Ovary (tissue), 3 donors: ENCODE measurements around the gene CCR9.

Experiments
- EP300 ChIP-seq: sonication (generic); formaldehyde crosslinking; IDR thresholded peaks from one replicate; pipeline ENCODE4 v1.6.1; 2017; ENCODE audit warnings: antibody characterized with exemption
- POLR2A ChIP-seq: fragments of 450-650 bp; IDR thresholded peaks from one replicate; pipeline ENCODE4 v1.6.1; 2017; ENCODE audit warnings: antibody characterized with exemption, mild to moderate bottlenecking, moderate library complexity
- TF ChIP-seq, protein P1 (sequence below), 3 donors: fragments of 450-650 bp in 2 of 3; fragments of 200-600 bp in 1 of 3; IDR thresholded peaks; one replicate each; pipeline versions ENCODE4 v1.5.1 to v1.8.0; 2016 to 2022; ENCODE audit warnings: antibody characterized with exemption in 3 of 3, mild to moderate bottlenecking in 1 of 3
- donor health status: DM: no; HTN: no; CAD: no.

GRCh38 chr3:45931496-45931895, 45.2 kb downstream of the CCR9 start:
- TF ChIP-seq, protein P1, sequence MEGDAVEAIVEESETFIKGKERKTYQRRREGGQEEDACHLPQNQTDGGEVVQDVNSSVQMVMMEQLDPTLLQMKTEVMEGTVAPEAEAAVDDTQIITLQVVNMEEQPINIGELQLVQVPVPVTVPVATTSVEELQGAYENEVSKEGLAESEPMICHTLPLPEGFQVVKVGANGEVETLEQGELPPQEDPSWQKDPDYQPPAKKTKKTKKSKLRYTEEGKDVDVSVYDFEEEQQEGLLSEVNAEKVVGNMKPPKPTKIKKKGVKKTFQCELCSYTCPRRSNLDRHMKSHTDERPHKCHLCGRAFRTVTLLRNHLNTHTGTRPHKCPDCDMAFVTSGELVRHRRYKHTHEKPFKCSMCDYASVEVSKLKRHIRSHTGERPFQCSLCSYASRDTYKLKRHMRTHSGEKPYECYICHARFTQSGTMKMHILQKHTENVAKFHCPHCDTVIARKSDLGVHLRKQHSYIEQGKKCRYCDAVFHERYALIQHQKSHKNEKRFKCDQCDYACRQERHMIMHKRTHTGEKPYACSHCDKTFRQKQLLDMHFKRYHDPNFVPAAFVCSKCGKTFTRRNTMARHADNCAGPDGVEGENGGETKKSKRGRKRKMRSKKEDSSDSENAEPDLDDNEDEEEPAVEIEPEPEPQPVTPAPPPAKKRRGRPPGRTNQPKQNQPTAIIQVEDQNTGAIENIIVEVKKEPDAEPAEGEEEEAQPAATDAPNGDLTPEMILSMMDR (IDR thresholded peaks at IDR 0.05) = no peak
- TF ChIP-seq POLR2A (no peak), EP300 (no peak)
